HCT116 (cell line): Measurements from ENCODE around the gene ANKRD6. TPM values are rescaled to one million over a fixed set of nuclear protein-coding genes. Genes with fewer than 3 reads are reported as not detected.

Experiments used
- ATAC-seq: fragments of 200-7000 bp; cut with Tn5 transposase; 2 replicates; pipeline ENCODE4 v1.9.1; 2020; ENCODE audit warnings: mild to moderate bottlenecking, moderate library complexity
- BruUV-seq: library from RNA; stranded (reverse); fragments of 400-500 nt; replicated peaks from 2 replicates; lab custom pipeline; 2021; lab: Mats Ljungman, UMichigan
- CTCF ChIA-PET: fragments of 300-600 bp; sonication (Branson Sonifier 250); formaldehyde crosslinking; loops from one replicate; lab custom pipeline; 2021; ENCODE audit warnings: antibody characterized with exemption; lab: Charles Lee
- POLR2A ChIA-PET: fragments of 300-600, 350-600 bp; sonication (Branson Sonifier 250); formaldehyde crosslinking; loops from one replicate; lab custom pipeline; 2021; ENCODE audit warnings: antibody characterized with exemption; lab: Charles Lee
- RAD21 ChIA-PET, 2 experiments: fragments of 300-600 bp; sonication (Branson Sonifier 250); formaldehyde crosslinking; loops; one replicate each; lab custom pipeline; 2023; ENCODE audit warnings: low total read pairs in 2 of 2; ENCODE audit not compliant: uncharacterized antibody in 2 of 2, unreplicated experiment in 2 of 2, low non-redundant PET in 1 of 2; lab: Charles Lee
- DNase-seq: peaks from one replicate; pipeline ENCODE4 v3.0.0-alpha.2; 2010; ENCODE audit warnings: low read depth, low spot score
- H2AFZ ChIP-seq: fragments of 200-600 bp; shearing (Covaris generic), sonication (generic); 2 replicates; pipeline ENCODE4 v1.6.1; 2017; ENCODE audit warnings: low read depth, mixed run types, mixed read lengths, antibody characterized with exemption, low read length; ENCODE audit not compliant: poor library complexity, severe bottlenecking
- H3K27ac ChIP-seq: 2 replicates; pipeline ENCODE4 v1.5.1; 2012; ENCODE audit warnings: low read depth, low read length
- H3K27me3 ChIP-seq: fragments of 200-600 bp; sonication (generic); 2 replicates; pipeline ENCODE4 v1.6.1; 2016; ENCODE audit warnings: mixed run types, low read length, mixed read lengths; ENCODE audit not compliant: insufficient read depth
- H3K36me3 ChIP-seq, 2 experiments: fragments of 200-500 bp in 1 of 2; fragments of 200-600 bp in 1 of 2; sonication (Bioruptor generic) in 1 of 2; sonication (generic) in 1 of 2; 2 replicates each; pipeline versions ENCODE4 v1.5.1 to v1.6.1; 2014 to 2016; ENCODE audit warnings: low read length in 2 of 2, inconsistent platforms in 1 of 2, mixed read lengths in 1 of 2, mixed run types in 1 of 2; ENCODE audit not compliant: insufficient read depth in 2 of 2, control insufficient read depth in 1 of 2
- H3K4me1 ChIP-seq, 2 experiments: fragments of 200-600 bp in 1 of 2; sonication (generic) in 1 of 2; 2 replicates each; pipeline versions ENCODE4 v1.5.1 to v1.6.1; 2012 to 2017; ENCODE audit warnings: low read length in 2 of 2, inconsistent platforms in 1 of 2, mild to moderate bottlenecking in 1 of 2, mixed read lengths in 1 of 2, mixed run types in 1 of 2, moderate library complexity in 1 of 2; ENCODE audit not compliant: insufficient read depth in 2 of 2, control insufficient read depth in 1 of 2
- H3K4me2 ChIP-seq: fragments of 200-600 bp; sonication (generic); 2 replicates; pipeline ENCODE4 v1.6.1; 2017; ENCODE audit warnings: mixed run types, low read length, mixed read lengths
- H3K4me3 ChIP-seq, 2 experiments: fragments of 200-600 bp in 1 of 2; sonication (generic) in 1 of 2; replicated peaks in 1 of 2; 2 replicates each; pipeline ENCODE4 v1.5.1; 2011 to 2016; ENCODE audit warnings: low read length in 2 of 2, control low read depth in 1 of 2, low read depth in 1 of 2, mild to moderate bottlenecking in 1 of 2, mixed read lengths in 1 of 2, mixed run types in 1 of 2
- H3K79me2 ChIP-seq: fragments of 200-600 bp; sonication (generic); 2 replicates; pipeline ENCODE4 v1.6.1; 2017; ENCODE audit warnings: mild to moderate bottlenecking, mixed run types, low read length, moderate library complexity, mixed read lengths; ENCODE audit not compliant: insufficient read depth
- H3K9ac ChIP-seq: fragments of 200-600 bp; sonication (generic); 2 replicates; pipeline ENCODE4 v1.6.1; 2016; ENCODE audit warnings: low read length, mixed read lengths
- H3K9me2 ChIP-seq: fragments of 200-600 bp; sonication (generic), shearing (Covaris generic); 2 replicates; pipeline ENCODE4 v1.6.1; 2017; ENCODE audit warnings: mixed run types, mild to moderate bottlenecking, moderate library complexity; ENCODE audit not compliant: insufficient read depth
- H3K9me3 ChIP-seq, 2 experiments: fragments of 200-500 bp in 1 of 2; fragments of 200-600 bp in 1 of 2; sonication (Bioruptor generic) in 1 of 2; sonication (generic) in 1 of 2; 2 replicates each; pipeline ENCODE4 v1.6.1; 2014 to 2017; ENCODE audit warnings: low read length in 2 of 2, mixed read lengths in 2 of 2, inconsistent platforms in 1 of 2, low read depth in 1 of 2, mild to moderate bottlenecking in 1 of 2, mixed run types in 1 of 2, moderate library complexity in 1 of 2; ENCODE audit not compliant: control insufficient read depth in 1 of 2, insufficient read depth in 1 of 2
- H4K20me1 ChIP-seq: fragments of 200-600 bp; sonication (generic), shearing (Covaris generic); 2 replicates; pipeline ENCODE4 v1.6.1; 2017; ENCODE audit warnings: mixed run types, mild to moderate bottlenecking, moderate library complexity; ENCODE audit not compliant: insufficient read depth
- ATF3 ChIP-seq: IDR thresholded peaks from 2 replicates; pipeline ENCODE4 v1.6.1; 2012
- CBX3 ChIP-seq: IDR thresholded peaks from 2 replicates; pipeline ENCODE4 v1.6.1; 2012; ENCODE audit warnings: low read depth
- CEBPB ChIP-seq: IDR thresholded peaks from 2 replicates; pipeline ENCODE4 v1.6.1; 2012; ENCODE audit warnings: low read depth
- ELF1 ChIP-seq: IDR thresholded peaks from 2 replicates; pipeline ENCODE4 v1.6.1; 2012; ENCODE audit warnings: low read depth, borderline replicate concordance
- EZH2 ChIP-seq: fragments of 200-600 bp; sonication (generic); IDR thresholded peaks from 2 replicates; pipeline ENCODE4 v1.6.1; 2017; ENCODE audit warnings: antibody characterized with exemption, mixed run types
- EZH2phosphoT487 ChIP-seq: fragments of 200-600 bp; IDR thresholded peaks from 2 replicates; pipeline ENCODE4 v1.6.1; 2018; ENCODE audit warnings: antibody characterized with exemption, borderline replicate concordance
- JUND ChIP-seq: IDR thresholded peaks from 2 replicates; pipeline ENCODE4 v1.6.1; 2012
- POLR2AphosphoS5 ChIP-seq: IDR thresholded peaks from 2 replicates; pipeline ENCODE4 v1.6.1; 2011; ENCODE audit warnings: mild to moderate bottlenecking, low read depth, low read length, moderate library complexity
- RAD21 ChIP-seq: IDR thresholded peaks from 2 replicates; pipeline ENCODE4 v1.6.1; 2012; ENCODE audit warnings: low read depth, mild to moderate bottlenecking
- SIN3A ChIP-seq: IDR thresholded peaks from 2 replicates; pipeline ENCODE4 v1.6.1; 2012; ENCODE audit warnings: low read depth
- SRF ChIP-seq: IDR thresholded peaks from 2 replicates; pipeline ENCODE4 v1.6.1; 2012; ENCODE audit warnings: low read depth
- TCF7L2 ChIP-seq: IDR thresholded peaks from 2 replicates; pipeline ENCODE4 v1.7.0; 2011; ENCODE audit warnings: borderline replicate concordance, inconsistent platforms; ENCODE audit not compliant: insufficient read depth, insufficient read length; ENCODE audit errors: extremely low read depth
- YY1 ChIP-seq: IDR thresholded peaks from 2 replicates; pipeline ENCODE4 v1.6.1; 2011; ENCODE audit warnings: low read length, low read depth, moderate library complexity, mild to moderate bottlenecking; ENCODE audit not compliant: insufficient replicate concordance; ENCODE audit errors: extremely low read depth
- ZBTB33 ChIP-seq: IDR thresholded peaks from 2 replicates; pipeline ENCODE4 v1.6.1; 2011; ENCODE audit warnings: mild to moderate bottlenecking, low read length, moderate library complexity; ENCODE audit not compliant: insufficient replicate concordance; ENCODE audit errors: extremely low read depth
- ZNF274 ChIP-seq: fragments of 200-500 bp; sonication (Bioruptor generic); IDR thresholded peaks from 2 replicates; pipeline ENCODE4 v1.6.1; 2014; ENCODE audit warnings: mild to moderate bottlenecking, low read depth, low read length, inconsistent platforms
- intact Hi-C: fragments of 100-400 bp; cut with micrococcal nuclease; formaldehyde crosslinking; loops from 2 replicates; pipeline ENCODE4 v1.10.0; 2022
- total RNA-seq: library from RNA; stranded (reverse); gene quantifications from one replicate; pipeline ENCODE4 v1.2.1, GENCODE V29; 2021; ENCODE audit not compliant: unreplicated experiment
- TF ChIP-seq, protein P1 (sequence below), 3 experiments: fragments of 200-600 bp in 1 of 3; sonication (generic) in 1 of 3; IDR thresholded peaks in 2 of 3; conservative IDR thresholded peaks in 1 of 3; 2 replicates each; pipeline ENCODE4 v1.5.1; 2012 to 2017; ENCODE audit warnings: low read depth in 2 of 3, low read length in 2 of 3, antibody characterized with exemption in 1 of 3, borderline replicate concordance in 1 of 3, control low read depth in 1 of 3, mild to moderate bottlenecking in 1 of 3, mixed read lengths in 1 of 3, mixed run types in 1 of 3, moderate library complexity in 1 of 3; ENCODE audit not compliant: insufficient read depth in 1 of 3

The ANKRD6 gene
- total RNA-seq, 1 experiment from 2014 or later = 9.9 TPM

DNA sequence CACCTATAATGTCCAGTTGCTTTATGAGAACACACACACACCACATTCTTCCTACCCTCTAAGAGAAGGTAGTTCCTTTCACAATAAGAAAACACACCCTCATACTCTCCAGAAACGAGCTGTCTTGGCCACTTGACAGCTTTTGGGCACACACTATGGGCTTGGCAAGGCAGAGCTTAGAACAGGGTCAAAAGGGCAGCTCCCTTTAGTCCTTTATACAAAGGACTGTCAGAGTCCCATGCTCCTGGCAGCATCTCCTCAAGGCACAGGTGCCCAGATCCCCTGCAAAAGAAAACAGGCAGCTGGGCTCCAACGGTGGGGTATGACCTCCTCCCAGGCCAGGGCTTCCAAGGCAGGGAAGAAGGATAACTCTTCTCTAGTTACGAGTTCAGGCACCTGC lies 210.5 kb downstream of the ANKRD6 start:
- Histone ChIP-seq H3K9me3 (no peaks in the 10 kb centered on the region), H3K79me2 (peaks cover 10% of the 10 kb centered on the region), H3K4me1 (peaks cover 3 to 10% of the 10 kb centered on the region in 2 experiments; a peak in 3 of 4 replicates), H2AFZ (no peak overlapping the region), H3K27ac (no peak overlapping the region), H3K4me2 (no peak overlapping the region), H3K9ac (no peak overlapping the region), H3K27me3 (no peaks in the 10 kb centered on the region), H3K4me3 (no peak overlapping the region), H4K20me1 (no peaks in the 10 kb centered on the region), H3K9me2 (no peaks in the 10 kb centered on the region), H3K36me3 (peaks cover 35 to 50% of the 10 kb centered on the region in 2 experiments; a peak in 3 of 4 replicates)
- RAD21 ChIA-PET = no interaction called here
- POLR2A ChIA-PET = no interaction called here
- TF ChIP-seq CEBPB = no peak
- no peak for TF ChIP-seq POLR2AphosphoS5
- TF ChIP-seq EZH2phosphoT487 = no peak
- no peak for TF ChIP-seq CBX3
- intact Hi-C loops = no loop called here
- BruUV-seq = no TSS peak
- ATAC-seq = no peak
- CTCF ChIA-PET = no interaction called here
- no peak for DNase-seq

DNA sequence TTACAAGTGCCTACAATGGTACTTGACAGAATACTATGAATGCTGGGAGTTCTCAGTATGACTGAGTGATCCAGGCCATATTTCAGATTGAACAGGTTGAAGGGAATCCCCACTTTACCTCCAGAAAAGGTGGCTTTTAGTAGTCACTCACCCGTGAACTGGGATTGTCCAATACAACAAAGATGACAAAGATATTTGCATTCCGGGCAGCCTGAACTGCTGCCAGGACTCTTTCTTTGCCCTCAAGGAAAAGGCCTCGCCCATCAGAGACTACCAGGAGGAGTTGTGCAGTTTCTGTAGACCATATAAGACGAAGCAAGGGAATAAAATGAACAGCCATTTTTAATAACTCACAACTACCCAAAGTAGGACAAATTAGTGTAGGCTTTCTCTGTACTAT lies 211.9 kb downstream of the ANKRD6 start:
- H3K9ac ChIP-seq = no peak overlapping the region
- no peaks in the 10 kb centered on the region for H3K9me2 ChIP-seq
- no peaks in the 10 kb centered on the region for H3K27me3 ChIP-seq
- H2AFZ ChIP-seq = no peak overlapping the region
- no peaks in the 10 kb centered on the region for H3K79me2 ChIP-seq
- intact Hi-C loops = no loop called here
- no TSS peak for BruUV-seq
- H3K27ac ChIP-seq = no peak overlapping the region
- ATAC-seq (no peak), DNase-seq (no peak)
- no peak for TF ChIP-seq TCF7L2
- TF ChIP-seq CBX3 = no peak
- TF ChIP-seq RAD21 = no peak
- TF ChIP-seq EZH2 = no peak
- no peak for TF ChIP-seq ZNF274
- TF ChIP-seq JUND = no peak
- no peak for TF ChIP-seq CEBPB
- TF ChIP-seq, protein P1, sequence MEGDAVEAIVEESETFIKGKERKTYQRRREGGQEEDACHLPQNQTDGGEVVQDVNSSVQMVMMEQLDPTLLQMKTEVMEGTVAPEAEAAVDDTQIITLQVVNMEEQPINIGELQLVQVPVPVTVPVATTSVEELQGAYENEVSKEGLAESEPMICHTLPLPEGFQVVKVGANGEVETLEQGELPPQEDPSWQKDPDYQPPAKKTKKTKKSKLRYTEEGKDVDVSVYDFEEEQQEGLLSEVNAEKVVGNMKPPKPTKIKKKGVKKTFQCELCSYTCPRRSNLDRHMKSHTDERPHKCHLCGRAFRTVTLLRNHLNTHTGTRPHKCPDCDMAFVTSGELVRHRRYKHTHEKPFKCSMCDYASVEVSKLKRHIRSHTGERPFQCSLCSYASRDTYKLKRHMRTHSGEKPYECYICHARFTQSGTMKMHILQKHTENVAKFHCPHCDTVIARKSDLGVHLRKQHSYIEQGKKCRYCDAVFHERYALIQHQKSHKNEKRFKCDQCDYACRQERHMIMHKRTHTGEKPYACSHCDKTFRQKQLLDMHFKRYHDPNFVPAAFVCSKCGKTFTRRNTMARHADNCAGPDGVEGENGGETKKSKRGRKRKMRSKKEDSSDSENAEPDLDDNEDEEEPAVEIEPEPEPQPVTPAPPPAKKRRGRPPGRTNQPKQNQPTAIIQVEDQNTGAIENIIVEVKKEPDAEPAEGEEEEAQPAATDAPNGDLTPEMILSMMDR (IDR thresholded peaks at IDR 0.05 in 2 of 3, conservative IDR thresholded peaks at IDR 0.05 in 1 of 3; ENCODE audit: borderline replicate concordance in 1 of 3, insufficient read depth in 1 of 3, low read depth in 2 of 3, low read length in 2 of 3) = no peak
- TF ChIP-seq EZH2phosphoT487 = no peak
- TF ChIP-seq ZBTB33 = no peak
- TF ChIP-seq ATF3 = no peak
- TF ChIP-seq ELF1 = no peak
- TF ChIP-seq SIN3A = no peak
- no peak for TF ChIP-seq SRF
- no peak for TF ChIP-seq YY1
- no peaks in the 10 kb centered on the region for H3K9me3 ChIP-seq
- ChIA-PET CTCF (no interaction called here), RAD21 (no interaction called here), POLR2A (no interaction called here)
- no peak overlapping the region for H3K4me3 ChIP-seq
- peaks cover 40 to 57% of the 10 kb centered on the region in 2 experiments; a peak in 3 of 4 replicates for H3K36me3 ChIP-seq
- H3K4me1 ChIP-seq = peaks cover 0 to under 1% of the 10 kb centered on the region in 2 experiments; a peak in 1 of 4 replicates
- no peak overlapping the region for H3K4me2 ChIP-seq
- no peaks in the 10 kb centered on the region for H4K20me1 ChIP-seq
